ENCODE data around the gene SKAP1. TPM values are rescaled to one million over a fixed set of nuclear protein-coding genes. Genes with fewer than 3 reads are reported as not detected.

SKAP1 gene
- total RNA-seq, 1 experiment from 2014 or later = 0.31 TPM

- Histone ChIP-seq H3K27me3 (ENCODE audit: insufficient read depth, low read depth) (no peaks in the 10 kb centered on the region), H3K9me3 (ENCODE audit: insufficient read depth, low read depth) (no peaks in the 10 kb centered on the region), H3K79me2 (ENCODE audit: low read depth) (no peaks in the 10 kb centered on the region), H4K20me1 (ENCODE audit: insufficient read depth) (no peaks in the 10 kb centered on the region), H3K4me3 (no peak overlapping the region), H3K9me2 (ENCODE audit: insufficient read depth) (no peaks in the 10 kb centered on the region; the same call in 1 of the 2 replicates), H3K36me3 (ENCODE audit: low read depth) (no peaks in the 10 kb centered on the region), H3F3A (ENCODE audit: insufficient read depth, low read depth) (no peaks in the 10 kb centered on the region), H3K4me1 (replicated peaks; ENCODE audit: insufficient read depth) (peaks cover 20% of the 10 kb centered on the region), H3K27ac (no peak overlapping the region), H3K4me2 (no peak overlapping the region), H2AFZ (no peak overlapping the region)
- POLR2A ChIA-PET (ENCODE audit: unreplicated experiment) = interaction anchor here (0.5 kb wide), 1 partner anchor 171 kb away, joined by 3 read pairs; no protein-coding TSS in a partner anchor
- BruUV-seq (replicated peaks) = no TSS peak
- intact Hi-C loops (cut with micrococcal nuclease; ENCODE audit: unreplicated experiment) = no loop called here
- no peak for TF ChIP-seq CTCF (conservative IDR thresholded peaks at IDR 0.05)
- TF ChIP-seq EZH2 (IDR thresholded peaks at IDR 0.05; ENCODE audit: low read depth) = no peak
- DNase-seq = no peak
- CTCF ChIA-PET = interaction anchor here (0.6 kb wide), 2 partner anchors 94 to 374 kb away, joined by 3 to 6 read pairs; no protein-coding TSS in a partner anchor
Observed at GRCh38 chr17:48299760-48300159, 130.3 kb downstream of the SKAP1 start.

- Histone ChIP-seq H3K4me1 (replicated peaks; ENCODE audit: insufficient read depth) (peaks cover 22% of the 10 kb centered on the region), H3K79me2 (ENCODE audit: low read depth) (no peaks in the 10 kb centered on the region), H3K27me3 (ENCODE audit: insufficient read depth, low read depth) (no peaks in the 10 kb centered on the region), H3K36me3 (ENCODE audit: low read depth) (no peaks in the 10 kb centered on the region), H3K27ac (no peak overlapping the region), H3K9me2 (ENCODE audit: insufficient read depth) (no peaks in the 10 kb centered on the region), H3K4me3 (no peak overlapping the region), H3F3A (ENCODE audit: insufficient read depth, low read depth) (no peaks in the 10 kb centered on the region), H2AFZ (no peak overlapping the region), H3K9me3 (ENCODE audit: insufficient read depth, low read depth) (no peaks in the 10 kb centered on the region), H4K20me1 (ENCODE audit: insufficient read depth) (no peaks in the 10 kb centered on the region), H3K4me2 (no peak overlapping the region)
- DNase-seq = no peak
- POLR2A ChIA-PET (ENCODE audit: unreplicated experiment) = no interaction called here
- BruUV-seq (replicated peaks) = no TSS peak
- CTCF ChIA-PET = no interaction called here
- intact Hi-C loops (cut with micrococcal nuclease; ENCODE audit: unreplicated experiment) = no loop called here
- TF ChIP-seq EZH2 (IDR thresholded peaks at IDR 0.05; ENCODE audit: low read depth) = no peak
- TF ChIP-seq CTCF (conservative IDR thresholded peaks at IDR 0.05) = no peak
Observed at GRCh38 chr17:48297825-48298224, 132.2 kb downstream of the SKAP1 start.

DNA sequence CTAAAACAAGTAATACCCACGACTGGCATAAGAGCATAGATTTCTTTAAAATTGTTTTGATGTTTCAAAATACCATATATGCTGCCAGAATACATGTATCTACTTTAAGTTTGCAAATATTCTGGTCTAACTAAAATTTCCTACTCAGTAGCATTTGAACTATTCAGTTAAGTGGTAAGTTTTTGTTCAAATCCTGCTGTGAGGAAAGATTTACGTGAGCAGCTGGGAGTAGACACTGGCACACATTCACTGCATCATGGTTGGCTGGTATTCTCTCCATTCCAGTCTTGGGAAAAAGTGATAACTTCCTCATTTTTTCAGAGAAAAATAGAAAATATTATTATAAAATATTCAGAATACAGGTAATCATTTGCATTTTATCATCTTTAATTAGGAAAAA, 133.6 kb downstream of the SKAP1 start:
- H3K79me2 ChIP-seq (ENCODE audit: low read depth) = no peaks in the 10 kb centered on the region
- intact Hi-C loops (cut with micrococcal nuclease; ENCODE audit: unreplicated experiment) = no loop called here
- no peak overlapping the region for H3K4me3 ChIP-seq
- H3F3A ChIP-seq (ENCODE audit: insufficient read depth, low read depth) = no peaks in the 10 kb centered on the region
- peaks cover 22% of the 10 kb centered on the region for H3K4me1 ChIP-seq (replicated peaks; ENCODE audit: insufficient read depth)
- no peak overlapping the region for H3K4me2 ChIP-seq
- no peaks in the 10 kb centered on the region for H4K20me1 ChIP-seq (ENCODE audit: insufficient read depth)
- TF ChIP-seq CTCF (conservative IDR thresholded peaks at IDR 0.05) (no peak), EZH2 (IDR thresholded peaks at IDR 0.05; ENCODE audit: low read depth) (no peak)
- no peaks in the 10 kb centered on the region for H3K9me2 ChIP-seq (ENCODE audit: insufficient read depth)
- H3K27me3 ChIP-seq (ENCODE audit: insufficient read depth, low read depth) = no peaks in the 10 kb centered on the region
- H3K9me3 ChIP-seq (ENCODE audit: insufficient read depth, low read depth) = no peaks in the 10 kb centered on the region
- POLR2A ChIA-PET (ENCODE audit: unreplicated experiment) = no interaction called here
- no peaks in the 10 kb centered on the region for H3K36me3 ChIP-seq (ENCODE audit: low read depth)
- BruUV-seq (replicated peaks) = no TSS peak
- H3K27ac ChIP-seq = no peak overlapping the region
- no peak for DNase-seq
- H2AFZ ChIP-seq = no peak overlapping the region
- CTCF ChIA-PET = no interaction called here
